Esophagus squamous epithelium (tissue), 5 donors: Measurements from ENCODE around the gene PPL. TPM values are rescaled to one million over a fixed set of nuclear protein-coding genes. Genes with fewer than 3 reads are reported as not detected.

Source experiments
- DNase-seq: peaks from one replicate; lab custom pipeline; 2025; lab: John Stamatoyannopoulos, UW
- H3K27ac ChIP-seq, 4 donors: fragments of 200-600 bp; sonication (generic); one replicate each; pipeline ENCODE4 v1.5.1; 2016 to 2019; ENCODE audit warnings: mild to moderate bottlenecking in 1 of 4
- H3K27me3 ChIP-seq, 4 donors: fragments of 200-600 bp; sonication (generic); 1 replicate in 3 of 4; 2 replicates in 1 of 4; pipeline versions ENCODE4 v1.5.1 to v1.6.0; 2017 to 2021; ENCODE audit warnings: antibody characterized with exemption in 1 of 4
- H3K36me3 ChIP-seq, 3 donors: fragments of 200-600 bp; sonication (generic); one replicate each; pipeline ENCODE4 v1.5.1; 2016 to 2019
- H3K4me1 ChIP-seq, 3 donors: fragments of 200-600 bp; sonication (generic); one replicate each; pipeline ENCODE4 v1.5.1; 2017 to 2019
- H3K4me3 ChIP-seq, 4 donors: fragments of 200-600 bp; sonication (generic); 1 replicate in 3 of 4; 2 replicates in 1 of 4; pipeline ENCODE4 v1.5.1; 2016 to 2019; ENCODE audit warnings: mild to moderate bottlenecking in 2 of 4, moderate library complexity in 1 of 4
- H3K9me3 ChIP-seq, 3 donors: fragments of 200-600 bp; sonication (generic); one replicate each; pipeline ENCODE4 v1.5.1; 2016 to 2019
- CTCF ChIP-seq, 6 experiments: fragments of 450-650 bp in 4 of 6; fragments of 200-600 bp in 2 of 6; sonication (generic) in 2 of 6; IDR thresholded peaks; one replicate each; pipeline ENCODE4 v1.5.1; 2016 to 2019; ENCODE audit warnings: antibody characterized with exemption in 6 of 6, mild to moderate bottlenecking in 4 of 6, moderate library complexity in 4 of 6
- POLR2A ChIP-seq, 4 donors: fragments of 450-650 bp; IDR thresholded peaks; one replicate each; pipeline ENCODE4 v1.6.1; 2017; ENCODE audit warnings: antibody characterized with exemption in 4 of 4, mild to moderate bottlenecking in 4 of 4, moderate library complexity in 3 of 4
- WGBS, 2 donors: methylation state at CpG; one replicate each; pipeline ENCODE4 v1.1.5; 2018; 5-methylcytosine and 5-hydroxymethylcytosine counted together
- intact Hi-C: fragments of 100-400 bp; cut with DNase I; formaldehyde crosslinking; loops from one replicate; pipeline ENCODE4 v1.15.0; 2022
- total RNA-seq, 4 donors: library from RNA; depleted of rRNA; stranded (reverse); fragments of >200 nt; gene quantifications; one replicate each; pipeline ENCODE4 v1.1.0, GENCODE V29; 2016
- donor health status: DM: yes; HTN: yes; CAD: no.

Gene PPL
- total RNA-seq, 4 donors from 2014 or later = 504 to 1,677 (median 860) TPM

- peaks cover 0 to 4% (median 0%) of the 10 kb centered on the region in 3 donors for H3K9me3 ChIP-seq
- no peak overlapping the region for H3K4me3 ChIP-seq
- intact Hi-C loops = no loop called here
- H3K36me3 ChIP-seq = peaks cover 0 to 59% (median 7%) of the 10 kb centered on the region in 3 donors
- H3K4me1 ChIP-seq = peaks cover 22 to 95% (median 56%) of the 10 kb centered on the region in 3 donors
- TF ChIP-seq POLR2A (IDR thresholded peaks at IDR 0.05) (no peak), CTCF (IDR thresholded peaks at IDR 0.05) (no peak)
- no peaks in the 10 kb centered on the region for H3K27me3 ChIP-seq
- WGBS, 2 donors = 85 to 93% methylated on average over 2 of the region's 2 CpGs
- peak overlapping the region; percentile 25 to 97 (median 90) for H3K27ac ChIP-seq
- no peak for DNase-seq
These were observed 10.0 kb downstream of the PPL start for GRCh38 chr16:4926928-4927327.

DNA sequence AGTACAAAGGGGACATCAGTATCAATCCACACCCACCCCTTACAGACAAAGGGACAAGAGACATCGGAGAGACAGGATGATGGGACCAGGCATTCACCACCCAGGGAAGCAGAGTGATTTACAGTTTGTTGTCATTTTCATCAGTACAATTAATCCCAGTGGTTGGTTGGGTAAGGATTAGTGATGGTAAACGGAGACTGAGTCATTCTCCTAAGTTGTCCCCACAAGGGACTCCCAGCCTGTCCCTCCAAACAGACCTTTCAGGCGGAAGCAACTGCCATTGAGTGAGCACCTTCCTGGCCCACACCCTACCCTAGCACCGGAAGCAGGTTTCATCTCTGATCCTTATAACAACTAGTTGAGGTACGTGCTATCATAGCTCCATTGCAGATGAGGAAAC is 11.2 kb downstream of the PPL start:
- Histone ChIP-seq H3K4me3 (peak overlapping the region in 2 of 4 donors; percentile 22 to 30), H3K27ac (peak overlapping the region; percentile 83 to 97 (median 90)), H3K27me3 (no peaks in the 10 kb centered on the region), H3K4me1 (peaks cover 22 to 95% (median 44%) of the 10 kb centered on the region in 3 donors), H3K9me3 (peaks cover 0 to 4% (median 0%) of the 10 kb centered on the region in 3 donors), H3K36me3 (peaks cover 0 to 59% (median 7%) of the 10 kb centered on the region in 3 donors)
- 33 to 87% methylated on average over 5 of the region's 5 CpGs for WGBS, 2 donors
- TF ChIP-seq POLR2A (IDR thresholded peaks at IDR 0.05) (no peak), CTCF (IDR thresholded peaks at IDR 0.05) (no peak)
- no peak for DNase-seq
- intact Hi-C loops = no loop called here

- Histone ChIP-seq H3K27ac (peak overlapping the region; percentile 83 to 97 (median 90)), H3K4me1 (peaks cover 22 to 95% (median 43%) of the 10 kb centered on the region in 3 donors), H3K9me3 (peaks cover 0 to 4% (median 0%) of the 10 kb centered on the region in 3 donors), H3K36me3 (peaks cover 0 to 59% (median 6%) of the 10 kb centered on the region in 3 donors), H3K27me3 (no peaks in the 10 kb centered on the region), H3K4me3 (peak overlapping the region in 3 of 4 donors; percentile 22 to 34 (median 30))
- WGBS, 2 donors = 52 to 60% methylated on average over 5 of the region's 5 CpGs
- DNase-seq = no peak
- no peak for TF ChIP-seq POLR2A (IDR thresholded peaks at IDR 0.05)
- no peak for TF ChIP-seq CTCF (IDR thresholded peaks at IDR 0.05)
- intact Hi-C loops = no loop called here
These were observed 11.7 kb downstream of the PPL start for GRCh38 chr16:4925293-4925607.

DNA sequence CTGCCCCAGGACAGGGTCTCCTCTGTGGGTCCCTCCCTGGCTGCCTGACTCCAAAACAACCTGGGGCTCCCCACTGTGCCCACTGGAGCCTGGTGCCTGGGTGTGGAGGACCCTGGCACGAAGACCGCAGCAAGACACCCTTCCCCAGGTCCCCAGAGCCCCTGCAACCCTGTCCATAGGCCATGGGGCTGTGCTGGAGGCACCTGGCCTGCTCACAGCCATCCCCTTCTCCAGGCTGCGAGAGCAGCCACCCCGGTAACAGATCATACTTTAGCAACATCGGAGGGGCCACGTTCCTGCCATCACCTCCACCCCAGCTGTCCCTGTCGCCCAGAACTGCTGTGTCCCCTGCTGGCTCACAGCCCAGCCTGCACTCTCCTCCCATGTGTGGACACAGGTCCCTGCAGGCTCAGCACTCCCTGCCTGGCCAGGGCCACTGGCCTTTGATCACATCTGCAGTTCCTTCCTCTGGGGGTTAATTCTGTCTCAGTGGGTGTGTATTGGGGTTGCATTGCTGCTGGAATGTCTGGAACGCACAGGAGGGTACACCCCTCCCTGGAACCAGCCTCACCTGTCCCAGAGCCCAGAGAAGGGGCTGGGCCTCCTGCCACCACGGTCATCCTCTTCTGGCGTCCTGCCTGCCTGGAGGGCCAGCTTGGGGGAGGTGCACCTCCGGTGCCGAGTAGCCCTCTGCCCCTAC is 12.2 kb downstream of the PPL start:
- no peak for DNase-seq
- WGBS, 2 donors = 23 to 45% methylated on average over 4 to 8 of the region's 12 CpGs
- H3K4me1 ChIP-seq = peaks cover 22 to 94% (median 45%) of the 10 kb centered on the region in 3 donors
- TF ChIP-seq CTCF (IDR thresholded peaks at IDR 0.05) (no peak), POLR2A (IDR thresholded peaks at IDR 0.05) (no peak)
- H3K4me3 ChIP-seq = peak overlapping the region in 3 of 4 donors; percentile 22 to 34 (median 30)
- peak overlapping the region; percentile 83 to 97 (median 90) for H3K27ac ChIP-seq
- peaks cover 0 to 4% (median 0%) of the 10 kb centered on the region in 3 donors for H3K9me3 ChIP-seq
- intact Hi-C loops = no loop called here
- no peaks in the 10 kb centered on the region for H3K27me3 ChIP-seq
- peaks cover 0 to 54% (median 3%) of the 10 kb centered on the region in 3 donors for H3K36me3 ChIP-seq

GRCh38 chr16:4923853-4924252 is 13.1 kb downstream of the PPL start:
- DNase-seq = no peak
- peak overlapping the region in 2 of 4 donors; percentile 22 to 30 for H3K4me3 ChIP-seq
- TF ChIP-seq POLR2A (IDR thresholded peaks at IDR 0.05) (no peak), CTCF (IDR thresholded peaks at IDR 0.05) (no peak)
- peaks cover 0 to 45% (median 3%) of the 10 kb centered on the region in 3 donors for H3K36me3 ChIP-seq
- H3K4me1 ChIP-seq = peaks cover 29 to 94% (median 54%) of the 10 kb centered on the region in 3 donors
- H3K27me3 ChIP-seq = no peaks in the 10 kb centered on the region
- 63 to 68% methylated on average over 6 of the region's 6 CpGs for WGBS, 2 donors
- peak overlapping the region; percentile 83 to 97 (median 90) for H3K27ac ChIP-seq
- intact Hi-C loops = no loop called here
- H3K9me3 ChIP-seq = peaks cover 0 to 4% (median 0%) of the 10 kb centered on the region in 3 donors
